K562 (cell line): ENCODE measurements around the gene RBM28. TPM values are rescaled to one million over a fixed set of nuclear protein-coding genes. Genes with fewer than 3 reads are reported as not detected.
A peak's percentile ranks its signal among the peaks of the same experiment; 100 is the strongest.

Experiments used
- ATAC-seq: fragments of 200-7000 bp; cut with Tn5 transposase; 3 replicates; pipeline ENCODE4 v1.9.1; 2020; ENCODE audit warnings: moderate library complexity
- Bru-seq: library from RNA; stranded (reverse); fragments of 400-500 nt; gene quantifications from one replicate; lab custom pipeline; 2021; lab: Mats Ljungman, UMichigan
- BruChase-seq, 2 experiments: library from RNA; stranded (reverse); fragments of 400-500 nt; gene quantifications; one replicate each; lab custom pipeline; 2021; lab: Mats Ljungman, UMichigan
- BruUV-seq: library from RNA; stranded (reverse); fragments of 400-500 nt; replicated peaks from 2 replicates; lab custom pipeline; 2021; lab: Mats Ljungman, UMichigan
- CTCF ChIA-PET: fragments of 300-600 bp; formaldehyde crosslinking; extraction: SDS; loops from one replicate; lab custom pipeline; 2021; ENCODE audit warnings: low intra/inter-chr PET ratio; lab: Yijun Ruan, JAX
- POLR2A ChIA-PET: fragments of 300-600, 350-650 bp; sonication (Branson Sonifier 250); formaldehyde crosslinking; extraction: SDS; loops from one replicate; lab custom pipeline; 2021; ENCODE audit warnings: antibody characterized with exemption, inconsistent platforms; lab: Yijun Ruan, JAX
- DNase-seq, 4 experiments: peaks; one replicate each; pipeline versions ENCODE4 v3.0.0 to v3.0.0-alpha.2; 2011 to 2018; ENCODE audit warnings: low spot score in 3 of 4, mixed read lengths in 3 of 4; ENCODE audit errors: extremely low read depth in 1 of 4
- FAIRE-seq: peaks from 2 replicates; lab custom pipeline; 2011; peaks lifted over from hg19 to GRCh38; lab: Jason Lieb, UNC
- H2AFZ ChIP-seq: 2 replicates; pipeline ENCODE4 v1.6.0; 2011; ENCODE audit warnings: low read depth, low read length, control low read depth, inconsistent platforms
- H3K27ac ChIP-seq: fragments of 200-600 bp; 3 replicates; pipeline ENCODE4 v1.8.0; 2011; ENCODE audit warnings: low read depth, mild to moderate bottlenecking, control low read depth, inconsistent platforms, low read length, moderate library complexity, mixed read lengths; ENCODE audit errors: extremely low read depth
- H3K27me3 ChIP-seq, 2 experiments: fragments of 300-600 bp in 1 of 2; 2 replicates in 1 of 2; 3 replicates in 1 of 2; pipeline versions ENCODE4 v1.6.0 to v1.8.0; 2011; ENCODE audit warnings: inconsistent platforms in 2 of 2, low read length in 2 of 2, mild to moderate bottlenecking in 1 of 2, mixed read lengths in 1 of 2, moderate library complexity in 1 of 2; ENCODE audit not compliant: control insufficient read depth in 2 of 2, insufficient read depth in 2 of 2
- H3K36me3 ChIP-seq: fragments of 300-600 bp; 3 replicates; pipeline ENCODE4 v1.8.0; 2011; ENCODE audit warnings: mild to moderate bottlenecking, low read length, inconsistent platforms; ENCODE audit not compliant: control insufficient read depth, insufficient read depth
- H3K4me1 ChIP-seq, 2 experiments: fragments of 200-600 bp in 1 of 2; replicated peaks in 1 of 2; 2 replicates in 1 of 2; 3 replicates in 1 of 2; pipeline versions ENCODE4 v1.5.1 to v1.8.0; 2011; ENCODE audit warnings: inconsistent platforms in 2 of 2, low read length in 2 of 2, mild to moderate bottlenecking in 1 of 2, mixed read lengths in 1 of 2, moderate library complexity in 1 of 2; ENCODE audit not compliant: control insufficient read depth in 2 of 2, insufficient read depth in 2 of 2
- H3K4me2 ChIP-seq: 2 replicates; pipeline ENCODE4 v1.6.1; 2011; ENCODE audit warnings: low read length, control low read depth, inconsistent platforms, mixed read lengths; ENCODE audit not compliant: insufficient read depth
- H3K4me3 ChIP-seq: fragments of 200-600 bp; sonication (generic), shearing (Covaris generic); 2 replicates; pipeline ENCODE4 v1.5.1; 2016; ENCODE audit warnings: control low read depth, inconsistent platforms
- H3K79me2 ChIP-seq: fragments of 200-600 bp; 3 replicates; pipeline ENCODE4 v1.8.0; 2011; ENCODE audit warnings: low read length, inconsistent platforms; ENCODE audit not compliant: control insufficient read depth, insufficient read depth
- H3K9ac ChIP-seq, 2 experiments: 2 replicates each; pipeline versions ENCODE4 v1.6.0 to v1.6.1; 2011; ENCODE audit warnings: low read depth in 2 of 2, low read length in 2 of 2, control low read depth in 1 of 2, inconsistent platforms in 1 of 2, mild to moderate bottlenecking in 1 of 2, mixed read lengths in 1 of 2; ENCODE audit not compliant: insufficient read depth in 1 of 2
- H3K9me1 ChIP-seq: one replicate; pipeline ENCODE4 v1.6.0; 2011; ENCODE audit warnings: inconsistent platforms, mild to moderate bottlenecking, low read length, moderate library complexity; ENCODE audit not compliant: control insufficient read depth, insufficient read depth
- H3K9me3 ChIP-seq: replicated peaks from 2 replicates; pipeline ENCODE4 v1.5.1; 2011; ENCODE audit warnings: low read depth, low read length, inconsistent platforms; ENCODE audit not compliant: control insufficient read depth, insufficient read depth
- H4K20me1 ChIP-seq: replicated peaks from 2 replicates; pipeline ENCODE4 v1.6.1; 2011; ENCODE audit warnings: low read length, inconsistent platforms, mixed read lengths; ENCODE audit not compliant: control insufficient read depth, insufficient read depth
- BRD9 ChIP-seq: fragments of 450-650 bp; IDR thresholded peaks from 2 replicates; pipeline ENCODE4 v1.6.1; 2018; ENCODE audit warnings: low read depth; ENCODE audit not compliant: partially characterized antibody
- CGGBP1 ChIP-seq: fragments of 250-450 bp; sonication (Bioruptor Pico); IDR thresholded peaks from 2 replicates; pipeline ENCODE4 v1.9.0; 2021; ENCODE audit warnings: mild to moderate bottlenecking
- IRF2 ChIP-seq: sonication (generic); formaldehyde crosslinking; IDR thresholded peaks from 2 replicates; pipeline ENCODE4 v1.8.1; 2022; ENCODE audit warnings: mild to moderate bottlenecking, missing genetic modification reagents
- MAX ChIP-seq: sonication (generic); formaldehyde crosslinking; IDR thresholded peaks from 2 replicates; pipeline ENCODE4 v1.9.0; 2022; ENCODE audit warnings: mild to moderate bottlenecking, missing genetic modification reagents
- TRIM28 ChIP-seq: fragments of 450-650 bp; IDR thresholded peaks from 2 replicates; pipeline ENCODE4 v1.6.1; 2017
- UBTF ChIP-seq, 2 experiments: IDR thresholded peaks; 2 replicates each; pipeline ENCODE4 v1.6.1; 2012; ENCODE audit warnings: improper control_type of control experiment in 2 of 2, low read depth in 2 of 2, low read length in 2 of 2, borderline replicate concordance in 1 of 2
- ZNF449 ChIP-seq: fragments of 250-450 bp; sonication (Bioruptor Pico); IDR thresholded peaks from 2 replicates; pipeline ENCODE4 v1.8.0; 2022; ENCODE audit warnings: moderate library complexity, mild to moderate bottlenecking, inconsistent platforms
- WGBS: fragments of 100-300 bp; shearing (Covaris generic); methylation state at CpG from one replicate; pipeline ENCODE4 v1.1.6; 2016; ENCODE audit warnings: low coverage, mixed read lengths; ENCODE audit not compliant: insufficient coverage; ENCODE audit errors: missing lambda C conversion rate; 5-methylcytosine and 5-hydroxymethylcytosine counted together
- in situ Hi-C: fragments of 300-500 bp; cut with MboI; formaldehyde crosslinking; loops from 4 replicates; pipeline ENCODE4 v1.15.0; 2018; ENCODE audit warnings: inconsistent platforms, mixed read lengths
- intact Hi-C: fragments of 100-400 bp; cut with micrococcal nuclease; formaldehyde crosslinking; loops from 2 replicates; pipeline ENCODE4 v1.14.2; 2022
- long read RNA-seq, 3 experiments: library from polyadenylated mRNA in 2 of 3; library from RNA in 1 of 3; unstranded in 2 of 3; stranded (forward) in 1 of 3; transcript quantifications; one replicate each; pipeline ENCODE4 v2.0.0, GENCODE V29; 2019 to 2022
- polyA minus RNA-seq, 3 experiments: library from RNA; depleted of rRNA, polyadenylated mRNA; stranded (reverse); fragments of >200 nt; gene quantifications; 2 replicates each; pipeline ENCODE4 v1.2.3, GENCODE V29; 2011
- polyA plus RNA-seq, 8 experiments: library from polyadenylated mRNA; depleted of rRNA in 4 of 8; stranded (reverse) in 5 of 8; unstranded in 3 of 8; fragments of >200 nt; fragmentation: Nextera tagmentation in 2 of 8; fragmentation: Illumina TruSeq in 1 of 8; extraction: Ambion mirVana in 2 of 8; extraction: Trizol in 1 of 8; gene quantifications; 2 replicates each; pipeline versions ENCODE4 v1.2.1 to v1.2.3, GENCODE V29; 2011 to 2014; ENCODE audit warnings: inconsistent platforms in 1 of 8, missing spikeins in 1 of 8
- total RNA-seq, 7 experiments: library from RNA; depleted of rRNA in 6 of 7; stranded (reverse); fragments of >200 nt in 6 of 7; fragmentation: Illumina TruSeq in 2 of 7; extraction: Trizol in 2 of 7; gene quantifications; 2 replicates each; pipeline versions ENCODE4 v1.2.1 to v1.2.3, GENCODE V29; 2011 to 2021; ENCODE audit warnings: low replicate concordance in 1 of 7

RBM28 gene
- 118 and 308 TPM in 2 replicates for total RNA-seq (2011; cell fraction: chromatin; rRNA removed; ENCODE audit: low replicate concordance)
- total RNA-seq (2011; cell fraction: nucleolus; rRNA removed), result 64.4 and 65.7 TPM in 2 replicates
- 89.0 and 98.2 TPM in 2 replicates for total RNA-seq (2011; cell fraction: nucleoplasm; rRNA removed)
- total RNA-seq (2014; rRNA removed) (123 and 127 TPM in 2 replicates), total RNA-seq (2014; rRNA removed; fragmentation: Illumina TruSeq; extraction: Trizol) (138 and 165 TPM in 2 replicates), total RNA-seq (2015; rRNA removed; fragmentation: Illumina TruSeq; extraction: Trizol) (128 and 141 TPM in 2 replicates), total RNA-seq (2021) (146 and 157 TPM in 2 replicates), polyA plus RNA-seq (2011; rRNA removed) (74.9 and 112 TPM in 2 replicates), polyA plus RNA-seq (2014; fragmentation: Illumina TruSeq; extraction: Trizol) (133 and 148 TPM in 2 replicates), polyA plus RNA-seq (2014; fragmentation: Nextera tagmentation; extraction: Ambion mirVana) (100 to 1,000 TPM in 1 of 2 experiments, 10 to 100 TPM in 1; 65.8 to 122 TPM), polyA plus RNA-seq (2014; rRNA removed) (139 and 213 TPM in 2 replicates), polyA minus RNA-seq (2011; rRNA and poly(A)+ RNA removed) (67.2 and 67.5 TPM in 2 replicates), Bru-seq, nascent RNA (percentile 95 among the genes with signal in this experiment), BruChase-seq, experiment 1, labeled RNA remaining after a 2-hour chase (percentile 95 among the genes with signal in this experiment), BruChase-seq, experiment 2, labeled RNA remaining after a 6-hour chase (percentile 95 among the genes with signal in this experiment)
- polyA plus RNA-seq (2011; cell fraction: cytosol; rRNA removed), result 24.3 and 28.4 TPM in 2 replicates
- 226 and 227 TPM in 2 replicates for polyA plus RNA-seq (2011; cell fraction: nucleus; rRNA removed)
- 70.1 and 117 TPM in 2 replicates for polyA plus RNA-seq (2012)
- 37.2 and 38.0 TPM in 2 replicates for polyA minus RNA-seq (2011; cell fraction: cytosol; rRNA and poly(A)+ RNA removed)
- 31.8 and 54.4 TPM in 2 replicates for polyA minus RNA-seq (2011; cell fraction: nucleus; rRNA and poly(A)+ RNA removed)
- long read RNA-seq, experiment 1, full-length matches to known transcripts, result 308 of 435 reads
- long read RNA-seq, experiment 1, partial matches to known transcripts, result 56 of 435 reads
- long read RNA-seq, experiment 1, other reads (novel, unspliced or antisense), result 71 of 435 reads
- long read RNA-seq, experiment 2, full-length matches to known transcripts, result 26 of 77 reads
- long read RNA-seq, experiment 2, partial matches to known transcripts, result 39 of 77 reads
- long read RNA-seq, experiment 2, other reads (novel, unspliced or antisense), result 12 of 77 reads
- long read RNA-seq, experiment 3, full-length matches to known transcripts, result 21 of 76 reads
- long read RNA-seq, experiment 3, partial matches to known transcripts, result 42 of 76 reads
- long read RNA-seq, experiment 3, other reads (novel, unspliced or antisense), result 13 of 76 reads

GRCh38 chr7:128343554-128344430 is at the start of gene RBM28:
TSS of gene RBM28 (minus strand) at chr7:128343908. CDS start at chr7:128343793, 115 bp downstream.
- Histone ChIP-seq H3K4me2 (peak within 1 kb of the TSS; percentile 96), H3K4me3 (peak within 1 kb of the TSS; percentile 82), H4K20me1 (no peaks in the 10 kb centered on the region), H3K36me3 (peaks cover 33% of the 10 kb centered on the region), H3K4me1 (peaks cover 3 to 13% of the 10 kb centered on the region in 2 experiments; a peak in 4 of 5 replicates), H3K9ac (peak within 1 kb of the TSS; percentile 88 to 97), H3K9me1 (peaks cover 5% of the 10 kb centered on the region), H3K27me3 (peaks cover 0 to 4% of the 10 kb centered on the region in 2 experiments; a peak in 2 of 5 replicates), H3K79me2 (peaks cover 43% of the 10 kb centered on the region), H3K27ac (peak within 1 kb of the TSS; percentile 81), H3K9me3 (no peaks in the 10 kb centered on the region; the same call in 1 of the 2 replicates), H2AFZ (peak within 1 kb of the TSS; percentile 90)
- in situ Hi-C loops, result no loop called here
- BruUV-seq, result no TSS peak
- ATAC-seq (peak; percentile 94), FAIRE-seq (peak; percentile 91), DNase-seq (peak; percentile 97 to 98 (median 98))
- ChIA-PET CTCF (interaction anchor here (0.5 to 0.9 kb wide), 3 partner anchors 33 to 82 kb away, joined by 3 read pairs; no protein-coding TSS in a partner anchor), POLR2A (interaction anchor here (0.6 to 1.3 kb wide), 22 partner anchors 9 to 978 kb away, joined by 3 to 10 read pairs (median 4); partner anchors contain the start of gene IMPDH1)
- intact Hi-C loops, result no loop called here
- 13% methylated on average over 49 of the region's 49 CpGs for WGBS
- TF ChIP-seq UBTF (IDR thresholded peaks at IDR 0.05; ENCODE audit: borderline replicate concordance in 1 of 2, low read depth in 2 of 2, low read length in 2 of 2) (peak in 1 of 2 experiments; percentile 93; a peak in 2 of 4 replicates), CGGBP1 (CRISPR knock-in tag) (peak; percentile 36; the same call in 1 of the 2 replicates), TRIM28 (peak; percentile 77; the same call in 1 of the 2 replicates), ZNF449 (CRISPR knock-in tag) (no peak), BRD9 (no peak), MAX (peak; percentile 98), IRF2 (no peak; the same call in 1 of the 2 replicates)
